Measurements from ENCODE around the gene THOC3.
"Not testable (repeated sequence)": the region's sequence is repeated elsewhere in the genome, so short reads cannot be mapped to it uniquely, and the experiment has no call there.

THOC3 gene, protein sequence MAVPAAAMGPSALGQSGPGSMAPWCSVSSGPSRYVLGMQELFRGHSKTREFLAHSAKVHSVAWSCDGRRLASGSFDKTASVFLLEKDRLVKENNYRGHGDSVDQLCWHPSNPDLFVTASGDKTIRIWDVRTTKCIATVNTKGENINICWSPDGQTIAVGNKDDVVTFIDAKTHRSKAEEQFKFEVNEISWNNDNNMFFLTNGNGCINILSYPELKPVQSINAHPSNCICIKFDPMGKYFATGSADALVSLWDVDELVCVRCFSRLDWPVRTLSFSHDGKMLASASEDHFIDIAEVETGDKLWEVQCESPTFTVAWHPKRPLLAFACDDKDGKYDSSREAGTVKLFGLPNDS

DNA sequence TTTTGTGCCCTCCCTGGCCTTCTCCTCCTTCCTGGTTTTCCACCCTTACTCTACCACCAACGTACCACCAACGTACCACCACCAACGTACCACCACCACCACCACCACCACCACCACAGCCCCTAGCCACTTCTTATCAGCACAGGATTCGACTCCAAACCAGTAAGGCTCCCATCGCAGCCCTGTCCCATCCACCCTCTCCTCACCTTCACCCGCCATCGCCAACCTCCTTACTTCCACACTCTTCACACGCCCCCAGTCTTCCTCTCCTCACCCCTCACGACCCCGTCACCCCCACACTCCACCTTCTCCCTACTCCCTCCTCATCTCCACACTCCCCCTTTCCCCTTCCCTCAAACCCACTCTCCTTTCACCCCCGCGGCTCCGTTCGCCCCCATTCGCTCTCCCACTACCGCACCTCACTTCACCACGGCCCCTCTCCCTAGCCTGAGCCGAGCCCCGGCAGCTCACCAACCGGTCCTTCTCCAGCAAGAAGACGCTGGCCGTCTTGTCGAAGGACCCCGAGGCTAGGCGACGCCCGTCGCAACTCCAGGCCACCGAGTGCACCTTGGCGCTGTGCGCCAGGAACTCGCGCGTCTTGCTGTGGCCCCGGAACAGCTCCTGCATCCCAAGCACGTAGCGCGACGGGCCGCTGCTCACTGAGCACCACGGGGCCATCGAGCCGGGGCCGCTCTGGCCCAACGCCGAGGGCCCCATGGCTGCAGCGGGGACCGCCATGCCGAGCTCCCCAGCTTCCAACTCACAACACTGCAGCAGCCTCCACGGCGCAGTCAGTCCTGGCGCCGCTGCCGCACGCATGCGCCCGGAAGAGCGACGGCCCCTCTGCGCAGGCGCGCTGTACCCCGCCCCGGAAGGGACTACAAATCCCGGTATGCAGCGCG is at the start of gene THOC3:
Gene THOC3, minus strand, starts transcription at position 845 of the 902 bp plus-strand sequence. Its CDS starts 107 bp downstream, at position 738.
- DNase-seq (ENCODE audit: extremely low read depth in 1 of 2, low read depth in 1 of 2): peak; percentile 33 to 63

GRCh38 chr5:176017324-176017723 is 49.2 kb upstream of the THOC3 start:
- DNase-seq (ENCODE audit: extremely low read depth in 1 of 2, low read depth in 1 of 2): not testable (repeated sequence)

DNA sequence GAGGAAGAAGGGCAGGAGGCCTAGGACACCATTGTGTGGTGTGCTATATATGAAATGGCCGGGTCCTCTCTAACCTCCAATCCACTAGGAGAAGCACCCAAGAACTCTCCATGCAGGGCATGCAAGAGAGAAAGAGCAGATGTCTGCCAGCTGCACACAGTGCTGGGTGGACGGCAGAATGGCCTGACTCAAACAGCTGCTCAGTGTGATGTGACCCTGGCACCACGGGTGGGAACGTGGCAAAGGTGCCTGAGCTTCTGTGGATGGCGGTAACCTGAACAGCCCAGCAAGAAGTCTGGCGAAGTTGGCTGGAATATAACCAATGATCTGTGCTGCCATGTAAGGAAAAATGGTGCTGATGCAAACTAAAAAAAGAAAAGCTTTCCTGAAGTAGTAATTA is 46.2 kb upstream of the THOC3 start:
- DNase-seq (ENCODE audit: extremely low read depth in 1 of 2, low read depth in 1 of 2): not testable (repeated sequence)

GRCh38 chr5:176011088-176011487 is 43.0 kb upstream of the THOC3 start:
- DNase-seq (ENCODE audit: extremely low read depth in 1 of 2, low read depth in 1 of 2): not testable (repeated sequence)

GRCh38 chr5:176010202-176010601 is 42.1 kb upstream of the THOC3 start:
- not testable (repeated sequence) for DNase-seq (ENCODE audit: extremely low read depth in 1 of 2, low read depth in 1 of 2)

GRCh38 chr5:176007220-176007619 is 39.1 kb upstream of the THOC3 start:
- DNase-seq (ENCODE audit: extremely low read depth in 1 of 2, low read depth in 1 of 2): not testable (repeated sequence)

DNA sequence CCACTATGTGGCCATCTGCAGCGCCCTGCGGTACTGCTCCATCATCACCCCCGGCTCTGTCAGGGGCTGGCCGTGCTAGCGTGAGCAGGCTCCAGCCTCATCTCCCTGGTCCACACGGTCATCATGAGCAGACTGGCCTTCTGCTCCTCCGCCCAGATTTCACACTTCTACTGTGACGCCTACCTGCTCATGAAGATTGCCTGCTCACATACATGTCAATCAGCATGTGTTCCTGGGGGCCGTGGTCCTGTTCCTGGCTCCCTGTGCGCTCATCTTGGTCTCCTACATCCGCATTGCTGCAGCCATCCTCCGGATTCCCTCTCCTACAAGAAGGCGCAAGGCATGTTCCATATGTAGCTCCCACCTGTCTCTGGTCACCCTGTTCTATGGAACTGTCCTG is 38.7 kb upstream of the THOC3 start:
- not testable (repeated sequence) for DNase-seq (ENCODE audit: extremely low read depth in 1 of 2, low read depth in 1 of 2)

- not testable (repeated sequence) for DNase-seq (ENCODE audit: extremely low read depth in 1 of 2, low read depth in 1 of 2)
These were observed 29.9 kb upstream of the THOC3 start for GRCh38 chr5:175997979-175998378.

GRCh38 chr5:175997495-175997894 is 29.4 kb upstream of the THOC3 start:
- not testable (repeated sequence) for DNase-seq (ENCODE audit: extremely low read depth in 1 of 2, low read depth in 1 of 2)

DNA sequence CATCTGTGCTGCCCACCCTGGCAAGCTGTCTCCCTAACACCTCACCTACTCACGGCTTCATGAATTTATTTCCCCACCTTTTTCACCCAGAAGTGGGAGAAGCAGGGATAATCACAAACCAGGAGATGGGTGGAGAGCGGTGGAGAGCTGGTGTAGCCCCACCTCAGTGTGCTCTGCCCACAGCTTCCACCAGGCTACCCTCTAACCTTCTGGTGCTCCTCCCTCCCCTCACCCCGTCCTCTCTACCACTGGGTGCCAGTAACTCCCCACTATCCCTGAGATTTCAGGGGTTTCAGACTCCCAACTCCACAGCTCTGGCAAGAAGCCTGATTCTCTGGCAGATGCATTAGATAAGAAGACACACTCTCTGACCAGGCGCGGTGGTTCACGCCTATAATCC is 28.7 kb upstream of the THOC3 start:
- not testable (repeated sequence) for DNase-seq (ENCODE audit: extremely low read depth in 1 of 2, low read depth in 1 of 2)

- not testable (repeated sequence) for DNase-seq (ENCODE audit: extremely low read depth in 1 of 2, low read depth in 1 of 2)
These were observed 27.4 kb upstream of the THOC3 start for GRCh38 chr5:175995506-175995905.

GRCh38 chr5:175979371-175979995 is 11.4 kb upstream of the THOC3 start:
- not testable (repeated sequence) for DNase-seq (ENCODE audit: extremely low read depth in 1 of 2, low read depth in 1 of 2)

GRCh38 chr5:175968381-175968780 is 266 bp upstream of the THOC3 start:
- not testable (repeated sequence) for DNase-seq (ENCODE audit: extremely low read depth in 1 of 2, low read depth in 1 of 2)

DNA sequence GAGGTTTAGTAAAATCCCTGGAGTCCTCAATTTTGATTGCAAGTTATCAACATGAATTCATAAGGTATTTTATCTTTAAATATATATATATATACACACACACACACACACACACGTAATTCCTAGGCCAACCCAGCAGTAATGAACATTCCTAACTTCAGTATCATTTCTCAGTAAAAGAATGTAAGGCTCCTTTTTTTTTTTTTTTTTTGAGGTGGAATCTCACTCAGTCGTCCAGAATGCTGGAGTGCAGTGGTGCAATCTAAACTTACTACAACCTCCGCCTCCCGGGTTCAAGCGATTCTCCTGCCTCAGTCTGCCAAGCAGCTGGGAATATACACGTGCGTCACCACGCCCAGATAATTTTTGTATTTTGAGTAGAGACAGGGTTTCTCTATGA is 5.8 kb downstream of the THOC3 start:
- DNase-seq (ENCODE audit: extremely low read depth in 1 of 2, low read depth in 1 of 2): not testable (repeated sequence)

DNA sequence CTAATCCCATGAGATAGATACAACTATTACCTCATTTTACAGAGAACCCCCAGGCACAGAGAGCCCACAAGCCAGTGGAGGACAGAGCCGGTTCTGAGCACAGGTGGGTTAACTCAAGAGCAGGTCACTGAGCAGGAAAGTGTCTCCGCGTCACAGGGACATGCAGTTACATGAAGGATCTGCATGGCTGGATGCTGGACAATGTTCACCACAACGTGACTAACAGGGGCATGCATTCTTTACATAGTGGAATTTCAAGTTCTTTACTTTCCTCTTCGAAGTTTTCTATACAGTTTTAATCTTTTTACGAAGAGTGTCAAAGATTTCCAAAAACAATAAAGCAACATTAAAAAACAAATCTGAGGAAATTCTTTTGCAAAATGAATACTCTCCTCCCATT is 7.9 kb downstream of the THOC3 start:
- DNase-seq (ENCODE audit: extremely low read depth in 1 of 2, low read depth in 1 of 2): not testable (repeated sequence)

GRCh38 chr5:175958515-175958914 is 9.6 kb downstream of the THOC3 start:
- not testable (repeated sequence) for DNase-seq (ENCODE audit: extremely low read depth in 1 of 2, low read depth in 1 of 2)

- DNase-seq (ENCODE audit: extremely low read depth in 1 of 2, low read depth in 1 of 2): not testable (repeated sequence)
These were observed 14.0 kb downstream of the THOC3 start for GRCh38 chr5:175954107-175954506.

- DNase-seq (ENCODE audit: extremely low read depth in 1 of 2, low read depth in 1 of 2): not testable (repeated sequence)
These were observed 15.3 kb downstream of the THOC3 start for GRCh38 chr5:175952810-175953209.

- not testable (repeated sequence) for DNase-seq (ENCODE audit: extremely low read depth in 1 of 2, low read depth in 1 of 2)
These were observed 16.7 kb downstream of the THOC3 start for GRCh38 chr5:175951339-175951969.

- DNase-seq (ENCODE audit: extremely low read depth in 1 of 2, low read depth in 1 of 2): not testable (repeated sequence)
These were observed 19.6 kb downstream of the THOC3 start for GRCh38 chr5:175948329-175949108.
